ENCODE results near the gene C13orf46.

GRCh38 chr13:113980489-113981064 is 6.7 kb upstream of the C13orf46 start:
- TF ChIP-seq CTCF (IDR thresholded peaks at IDR 0.05) (no peak), EZH2 (IDR thresholded peaks at IDR 0.05; ENCODE audit: borderline replicate concordance, insufficient read depth, low read depth, low read length, poor library complexity, severe bottlenecking) (no peak)

Data from B cell (primary cell).